GM13976 (cell line): ENCODE measurements around the gene RSAD1.

Experiments
- DNase-seq: peaks from one replicate; pipeline ENCODE4 v3.0.0; 2012; ENCODE audit warnings: low spot score
- in situ Hi-C: fragments of 300-500 bp; cut with MboI; formaldehyde crosslinking; loops from one replicate; pipeline ENCODE4 v1.12.0; 2022; ENCODE audit warnings: low sequenced_read_pairs, mixed read lengths, inconsistent platforms; ENCODE audit not compliant: unreplicated experiment
- TF ChIP-seq, protein P1 (sequence below): IDR thresholded peaks from 2 replicates; pipeline ENCODE4 v1.5.1; 2012; ENCODE audit warnings: borderline replicate concordance, mild to moderate bottlenecking; ENCODE audit not compliant: insufficient read depth; ENCODE audit errors: extremely low read depth, missing control alignments, control extremely low read depth

Gene RSAD1

DNA sequence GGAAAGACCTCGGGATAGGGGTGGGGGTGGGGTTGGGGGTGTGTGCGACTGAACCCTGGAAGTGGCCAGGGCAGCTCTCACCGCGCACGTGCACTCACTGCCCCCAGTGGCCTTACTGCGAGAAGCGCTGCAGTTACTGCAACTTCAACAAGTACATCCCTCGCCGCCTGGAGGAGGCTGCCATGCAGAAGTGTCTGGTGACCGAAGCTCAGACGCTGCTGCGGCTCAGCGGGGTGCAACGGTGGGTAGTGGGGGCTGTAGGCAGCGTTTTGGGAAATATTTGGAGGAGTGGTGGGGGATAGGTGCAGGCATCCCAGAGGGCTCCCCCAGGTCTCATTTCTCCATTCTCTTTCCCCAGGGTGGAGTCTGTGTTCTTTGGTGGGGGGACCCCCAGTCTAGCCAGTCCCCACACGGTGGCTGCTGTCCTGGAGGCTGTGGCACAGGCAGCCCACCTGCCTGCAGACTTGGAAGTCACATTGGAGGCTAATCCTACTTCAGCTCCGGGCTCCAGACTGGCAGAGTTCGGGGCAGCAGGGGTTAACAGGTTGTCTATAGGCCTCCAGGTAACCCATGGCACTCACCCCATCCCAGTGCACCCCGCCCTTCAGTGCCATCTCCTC, 972 bp downstream of the RSAD1 start:
- in situ Hi-C loops = no loop called here
- TF ChIP-seq, protein P1, sequence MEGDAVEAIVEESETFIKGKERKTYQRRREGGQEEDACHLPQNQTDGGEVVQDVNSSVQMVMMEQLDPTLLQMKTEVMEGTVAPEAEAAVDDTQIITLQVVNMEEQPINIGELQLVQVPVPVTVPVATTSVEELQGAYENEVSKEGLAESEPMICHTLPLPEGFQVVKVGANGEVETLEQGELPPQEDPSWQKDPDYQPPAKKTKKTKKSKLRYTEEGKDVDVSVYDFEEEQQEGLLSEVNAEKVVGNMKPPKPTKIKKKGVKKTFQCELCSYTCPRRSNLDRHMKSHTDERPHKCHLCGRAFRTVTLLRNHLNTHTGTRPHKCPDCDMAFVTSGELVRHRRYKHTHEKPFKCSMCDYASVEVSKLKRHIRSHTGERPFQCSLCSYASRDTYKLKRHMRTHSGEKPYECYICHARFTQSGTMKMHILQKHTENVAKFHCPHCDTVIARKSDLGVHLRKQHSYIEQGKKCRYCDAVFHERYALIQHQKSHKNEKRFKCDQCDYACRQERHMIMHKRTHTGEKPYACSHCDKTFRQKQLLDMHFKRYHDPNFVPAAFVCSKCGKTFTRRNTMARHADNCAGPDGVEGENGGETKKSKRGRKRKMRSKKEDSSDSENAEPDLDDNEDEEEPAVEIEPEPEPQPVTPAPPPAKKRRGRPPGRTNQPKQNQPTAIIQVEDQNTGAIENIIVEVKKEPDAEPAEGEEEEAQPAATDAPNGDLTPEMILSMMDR = peak; percentile 51
- peak; percentile 81 for DNase-seq

- in situ Hi-C loops = no loop called here
- TF ChIP-seq, protein P1 = no peak
- no peak for DNase-seq
These were observed 1.6 kb downstream of the RSAD1 start for GRCh38 chr17:50480142-50480764.

- TF ChIP-seq, protein P1 = no peak
- no peak for DNase-seq
- in situ Hi-C loops = no loop called here
These were observed 2.3 kb downstream of the RSAD1 start for GRCh38 chr17:50480854-50481490.

- no peak for DNase-seq
- TF ChIP-seq, protein P1 = no peak
- in situ Hi-C loops = no loop called here
These were observed 3.0 kb downstream of the RSAD1 start for GRCh38 chr17:50481648-50482047.

- TF ChIP-seq, protein P1 = no peak
These were observed 3.5 kb downstream of the RSAD1 start for GRCh38 chr17:50482110-50482509.

DNA sequence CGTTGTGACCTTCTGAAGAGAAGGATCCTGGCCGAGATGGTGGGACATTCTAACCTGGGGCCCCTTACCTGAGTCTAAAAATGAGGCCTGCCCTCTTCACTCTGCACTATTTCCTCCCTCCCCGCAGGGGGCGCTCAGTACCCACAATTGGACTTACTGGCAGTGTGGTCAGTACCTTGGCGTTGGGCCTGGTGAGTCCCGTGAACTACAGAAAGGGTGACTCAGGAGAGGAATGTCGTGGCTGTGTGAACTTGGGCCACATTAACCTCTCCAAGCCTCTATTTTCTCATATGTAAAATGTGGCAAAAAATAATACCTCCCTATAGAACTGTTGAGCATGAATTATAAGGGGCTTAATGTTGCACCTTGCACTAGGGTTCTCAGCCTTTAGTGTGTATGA, 3.9 kb downstream of the RSAD1 start:
- TF ChIP-seq, protein P1 = peak; percentile 86
- DNase-seq = peak; percentile 84
- in situ Hi-C loops = no loop called here

More at GRCh38 chr17:50482110-50482509, 3.5 kb downstream of the RSAD1 start:
- no peak for DNase-seq
- in situ Hi-C loops = no loop called here
